Measurements from ENCODE around the gene BAG5. TPM values are rescaled to one million over a fixed set of nuclear protein-coding genes. Genes with fewer than 3 reads are reported as not detected.

The BAG5 gene
- total and polyA plus RNA-seq, 7 experiments from 2014 or later: 29.9 to 51.7 (median 36.8) TPM

DNA sequence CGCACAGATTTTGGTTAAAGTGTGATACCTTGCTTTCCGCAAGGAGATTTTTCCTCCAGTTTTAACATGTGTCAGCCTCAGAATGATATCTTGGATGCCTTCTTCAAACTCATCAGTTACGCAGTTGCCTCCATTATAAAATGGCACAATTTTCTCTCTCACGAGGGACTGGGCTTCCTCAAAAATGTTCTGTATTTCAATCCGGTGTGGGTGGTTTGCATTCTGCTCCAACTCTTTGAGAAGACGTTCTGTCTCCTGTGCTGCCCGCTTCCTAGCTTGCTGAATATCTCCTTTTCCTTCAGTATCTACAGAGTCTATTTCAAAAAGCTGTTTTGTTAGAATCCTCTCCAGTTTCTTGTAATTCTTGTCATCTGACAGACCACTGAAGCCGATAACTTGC is 1.8 kb downstream of the BAG5 start:
- Mint-ChIP-seq H3K4me3 (peak overlapping the region; percentile 90 to 98 (median 92)), H3K9me3 (peaks cover 0 to 1% (median 0%) of the 10 kb centered on the region in 11 donors), H3K36me3 (peaks cover 0 to 13% (median 5%) of the 10 kb centered on the region in 5 donors), H3K27ac (peak overlapping the region; percentile 13 to 96 (median 88)), H3K27me3 (no peaks in the 10 kb centered on the region), H3K4me1 (peaks cover 47 to 77% (median 63%) of the 10 kb centered on the region in 7 donors)
- CTCF ChIA-PET: no interaction called here
- no peak for DNase-seq
- peaks cover 8 to 48% (median 11%) of the 10 kb centered on the region in 3 experiments for H3K36me3 ChIP-seq (ENCODE audit: control insufficient read depth in 2 of 3, insufficient read depth in 3 of 3, low read length in 3 of 3)
- intact Hi-C loops (cut with micrococcal nuclease): loop anchor here in 1 of 2 donors (5.0 kb wide), 2 partner anchors 67 to 362 kb away; partner anchors contain the start of gene KLC1
- ATAC-seq: no peak
- H3K27me3 ChIP-seq (ENCODE audit: control insufficient read depth in 2 of 2, insufficient read depth in 2 of 2, low read length in 2 of 2): no peaks in the 10 kb centered on the region
- H3K9me3 ChIP-seq (ENCODE audit: control insufficient read depth in 2 of 3, low read length in 3 of 3): no peaks in the 10 kb centered on the region
- POLR2A ChIA-PET: interaction anchor here (0.7 to 1.6 kb wide), 4 partner anchors 26 to 788 kb away, joined by 3 to 4 read pairs (median 3); partner anchors contain the start of gene TRMT61A
- peak overlapping the region; percentile 91 for H3K4me3 ChIP-seq (ENCODE audit: low read length)
- H3K4me1 ChIP-seq (ENCODE audit: control insufficient read depth in 2 of 2, insufficient read depth in 2 of 2, low read length in 2 of 2): peaks cover 32 to 38% of the 10 kb centered on the region in 2 donors
- peak overlapping the region; percentile 87 for H3K27ac ChIP-seq (ENCODE audit: low read depth, low read length)

DNA sequence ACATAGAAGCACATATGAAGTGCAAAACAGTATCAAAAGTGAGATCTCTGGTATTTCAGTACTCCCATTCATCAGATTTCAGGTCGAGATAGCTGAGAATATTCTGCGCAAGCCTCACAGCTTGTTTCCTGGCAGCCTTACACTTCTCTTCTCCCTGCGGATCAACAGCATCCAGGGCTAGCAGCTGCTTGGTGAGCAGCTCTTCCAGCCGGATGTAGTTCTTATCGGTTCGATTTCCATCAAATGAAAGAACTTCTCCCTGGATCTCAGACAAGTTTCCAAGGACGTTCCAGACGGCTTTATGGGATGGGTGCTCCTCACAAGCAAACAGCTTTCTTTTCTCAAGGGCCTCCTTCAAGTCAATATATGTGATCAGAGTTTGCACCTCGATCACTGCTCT is 2.7 kb downstream of the BAG5 start:
- ChIA-PET POLR2A (interaction anchor here (0.7 to 1.6 kb wide), 2 partner anchors 30 to 787 kb away, joined by 3 to 4 read pairs; partner anchors contain the start of gene TRMT61A), CTCF (no interaction called here)
- no peaks in the 10 kb centered on the region for H3K27me3 ChIP-seq (ENCODE audit: control insufficient read depth in 2 of 2, insufficient read depth in 2 of 2, low read length in 2 of 2)
- no peaks in the 10 kb centered on the region for H3K9me3 ChIP-seq (ENCODE audit: control insufficient read depth in 2 of 3, low read length in 3 of 3)
- H3K4me3 Mint-ChIP-seq: peak overlapping the region in 9 of 10 donors; percentile 13 to 94 (median 31)
- ATAC-seq (no peak), DNase-seq (no peak)
- no peaks in the 10 kb centered on the region for H3K27me3 Mint-ChIP-seq
- H3K36me3 ChIP-seq (ENCODE audit: control insufficient read depth in 2 of 3, insufficient read depth in 3 of 3, low read length in 3 of 3): peaks cover 8 to 48% (median 11%) of the 10 kb centered on the region in 3 experiments
- intact Hi-C loops (cut with micrococcal nuclease): loop anchor here in 1 of 2 donors (5.0 kb wide), 2 partner anchors 68 to 363 kb away; partner anchors contain the start of gene KLC1
- H3K27ac ChIP-seq (ENCODE audit: low read depth, low read length): no peak overlapping the region
- H3K4me1 Mint-ChIP-seq: peaks cover 47 to 79% (median 70%) of the 10 kb centered on the region in 7 donors
- no peak overlapping the region for H3K4me3 ChIP-seq (ENCODE audit: low read length)
- peak overlapping the region in 4 of 9 donors; percentile 16 to 90 (median 42) for H3K27ac Mint-ChIP-seq
- peaks cover 32 to 38% of the 10 kb centered on the region in 2 donors for H3K4me1 ChIP-seq (ENCODE audit: control insufficient read depth in 2 of 2, insufficient read depth in 2 of 2, low read length in 2 of 2)
- H3K36me3 Mint-ChIP-seq: peaks cover 0 to 13% (median 7%) of the 10 kb centered on the region in 5 donors
- peaks cover 0 to 1% (median 0%) of the 10 kb centered on the region in 11 donors for H3K9me3 Mint-ChIP-seq

DNA sequence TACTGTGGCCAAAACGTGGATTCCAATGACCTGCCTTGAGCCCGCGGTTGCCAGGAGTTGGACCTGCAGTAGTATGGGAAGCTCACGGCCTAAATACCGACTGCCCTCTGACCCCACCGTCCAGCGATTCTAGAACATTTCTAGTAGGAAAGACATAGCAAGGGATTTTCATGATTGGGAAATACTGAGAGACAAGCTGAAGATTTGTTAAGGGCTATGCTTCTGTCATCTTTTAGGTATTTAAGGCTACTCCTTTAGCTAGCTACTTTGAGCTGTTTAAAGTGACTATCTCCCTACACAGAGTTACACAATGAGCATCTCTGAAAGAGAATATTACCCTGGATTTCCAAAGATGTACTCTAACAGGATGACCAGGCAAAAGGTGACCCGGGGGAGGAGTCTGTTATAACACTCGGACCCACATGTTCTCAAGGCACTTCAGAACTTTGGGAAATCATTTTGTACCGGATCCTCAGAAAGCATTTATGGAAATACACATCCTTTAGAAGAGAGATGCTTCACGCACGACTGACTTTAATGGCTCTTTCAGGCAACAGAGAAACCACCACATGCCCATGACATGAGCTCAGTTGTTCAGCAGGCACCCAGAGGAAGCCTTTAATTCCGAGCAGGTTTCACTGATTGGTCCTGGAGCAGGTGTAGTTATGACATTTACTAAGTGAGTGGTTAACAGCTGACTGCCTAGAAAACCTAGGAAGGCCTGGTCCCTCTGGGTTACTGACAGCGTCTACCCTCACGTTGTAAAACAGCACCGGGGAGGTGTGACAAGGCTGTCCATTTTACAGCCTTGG is 4.2 kb downstream of the BAG5 start:
- Mint-ChIP-seq H3K4me1 (peaks cover 38 to 73% (median 58%) of the 10 kb centered on the region in 7 donors), H3K4me3 (peak overlapping the region in 4 of 10 donors; percentile 1 to 49 (median 29)), H3K9me3 (peaks cover 0 to under 1% (median 0%) of the 10 kb centered on the region in 11 donors), H3K27me3 (no peaks in the 10 kb centered on the region), H3K36me3 (peaks cover 0 to 13% (median 8%) of the 10 kb centered on the region in 5 donors), H3K27ac (peak overlapping the region in 5 of 9 donors; percentile 20 to 32 (median 22))
- peaks cover 22 to 28% of the 10 kb centered on the region in 2 donors for H3K4me1 ChIP-seq (ENCODE audit: control insufficient read depth in 2 of 2, insufficient read depth in 2 of 2, low read length in 2 of 2)
- H3K27ac ChIP-seq (ENCODE audit: low read depth, low read length): no peak overlapping the region
- POLR2A ChIA-PET: interaction anchor here (0.8 to 1.2 kb wide), 3 partner anchors 29 to 70 kb away, joined by 3 to 4 read pairs (median 4); partner anchors contain the start of gene KLC1
- DNase-seq (no peak), ATAC-seq (no peak)
- H3K4me3 ChIP-seq (ENCODE audit: low read length): no peak overlapping the region
- intact Hi-C loops (cut with micrococcal nuclease): no loop called here
- H3K36me3 ChIP-seq (ENCODE audit: control insufficient read depth in 2 of 3, insufficient read depth in 3 of 3, low read length in 3 of 3): peaks cover 8 to 48% (median 11%) of the 10 kb centered on the region in 3 experiments
- CTCF ChIA-PET: interaction anchor here (0.7 to 1.3 kb wide), 3 partner anchors 8 to 56 kb away, joined by 3 to 6 read pairs (median 3); no protein-coding TSS in a partner anchor
- no peaks in the 10 kb centered on the region for H3K9me3 ChIP-seq (ENCODE audit: control insufficient read depth in 2 of 3, low read length in 3 of 3)
- H3K27me3 ChIP-seq (ENCODE audit: control insufficient read depth in 2 of 2, insufficient read depth in 2 of 2, low read length in 2 of 2): no peaks in the 10 kb centered on the region

GRCh38 chr14:103556946-103557758 is 5.3 kb downstream of the BAG5 start:
- DNase-seq: no peak
- Histone ChIP-seq H3K4me3 (ENCODE audit: low read length) (no peak overlapping the region), H3K36me3 (ENCODE audit: control insufficient read depth in 2 of 3, insufficient read depth in 3 of 3, low read length in 3 of 3) (peaks cover 8 to 48% (median 11%) of the 10 kb centered on the region in 3 experiments), H3K27ac (ENCODE audit: low read depth, low read length) (no peak overlapping the region), H3K4me1 (ENCODE audit: control insufficient read depth in 2 of 2, insufficient read depth in 2 of 2, low read length in 2 of 2) (peaks cover 21 to 27% of the 10 kb centered on the region in 2 donors), H3K27me3 (ENCODE audit: control insufficient read depth in 2 of 2, insufficient read depth in 2 of 2, low read length in 2 of 2) (no peaks in the 10 kb centered on the region), H3K9me3 (ENCODE audit: control insufficient read depth in 2 of 3, low read length in 3 of 3) (no peaks in the 10 kb centered on the region)
- H3K27ac Mint-ChIP-seq: peak overlapping the region in 1 of 9 donors; percentile 43
- no peaks in the 10 kb centered on the region for H3K9me3 Mint-ChIP-seq
- intact Hi-C loops (cut with micrococcal nuclease): no loop called here
- ATAC-seq: no peak
- ChIA-PET POLR2A (interaction anchor here (0.7 to 1.2 kb wide), 3 partner anchors 27 to 191 kb away, joined by 3 to 4 read pairs (median 3); no protein-coding TSS in a partner anchor), CTCF (interaction anchor here (1.3 kb wide), 1 partner anchor 36 kb away, joined by 6 read pairs; no protein-coding TSS in a partner anchor)
- H3K27me3 Mint-ChIP-seq: no peaks in the 10 kb centered on the region
- H3K4me3 Mint-ChIP-seq: peak overlapping the region in 1 of 10 donors; percentile 34
- H3K4me1 Mint-ChIP-seq: peaks cover 38 to 72% (median 56%) of the 10 kb centered on the region in 7 donors
- peaks cover 0 to 13% (median 8%) of the 10 kb centered on the region in 5 donors for H3K36me3 Mint-ChIP-seq

- Mint-ChIP-seq H3K27ac (peak overlapping the region in 3 of 9 donors; percentile 52 to 73 (median 59)), H3K4me1 (peaks cover 26 to 60% (median 43%) of the 10 kb centered on the region in 7 donors), H3K9me3 (no peaks in the 10 kb centered on the region), H3K4me3 (no peak overlapping the region), H3K27me3 (no peaks in the 10 kb centered on the region), H3K36me3 (peaks cover 0 to 17% (median 8%) of the 10 kb centered on the region in 5 donors)
- Histone ChIP-seq H3K4me3 (ENCODE audit: low read length) (no peak overlapping the region), H3K4me1 (ENCODE audit: control insufficient read depth in 2 of 2, insufficient read depth in 2 of 2, low read length in 2 of 2) (peaks cover 11 to 16% of the 10 kb centered on the region in 2 donors), H3K36me3 (ENCODE audit: control insufficient read depth in 2 of 3, insufficient read depth in 3 of 3, low read length in 3 of 3) (peaks cover 8 to 44% (median 11%) of the 10 kb centered on the region in 3 experiments), H3K9me3 (ENCODE audit: control insufficient read depth in 2 of 3, low read length in 3 of 3) (no peaks in the 10 kb centered on the region), H3K27ac (ENCODE audit: low read depth, low read length) (no peak overlapping the region), H3K27me3 (ENCODE audit: control insufficient read depth in 2 of 2, insufficient read depth in 2 of 2, low read length in 2 of 2) (no peaks in the 10 kb centered on the region)
- ChIA-PET CTCF (no interaction called here), POLR2A (interaction anchor here (0.7 kb wide), 1 partner anchor 57 kb away, joined by 3 read pairs; no protein-coding TSS in a partner anchor)
- ATAC-seq: no peak
- intact Hi-C loops (cut with micrococcal nuclease): no loop called here
- DNase-seq: no peak
Measured at GRCh38 chr14:103555559-103556337, 6.7 kb downstream of the BAG5 start.
